Panc1 (cell line): ENCODE measurements around the gene AOAH.

Source experiments
- SIN3A ChIP-seq: IDR thresholded peaks from 2 replicates; pipeline ENCODE4 v1.6.1; 2012; ENCODE audit warnings: low read depth, mild to moderate bottlenecking, low read length, moderate library complexity, borderline replicate concordance; ENCODE audit not compliant: insufficient read depth
- TCF7L2 ChIP-seq: IDR thresholded peaks from 2 replicates; pipeline ENCODE4 v1.6.1; 2011; ENCODE audit warnings: mild to moderate bottlenecking, low read depth, low read length, inconsistent platforms
- TF ChIP-seq, protein P1 (sequence below): fragments of 450-650 bp; IDR thresholded peaks from 2 replicates; pipeline ENCODE4 v1.5.1; 2017; ENCODE audit warnings: mild to moderate bottlenecking

GRCh38 chr7:36652431-36652830, 71.9 kb downstream of the AOAH start:
- TF ChIP-seq, protein P1, sequence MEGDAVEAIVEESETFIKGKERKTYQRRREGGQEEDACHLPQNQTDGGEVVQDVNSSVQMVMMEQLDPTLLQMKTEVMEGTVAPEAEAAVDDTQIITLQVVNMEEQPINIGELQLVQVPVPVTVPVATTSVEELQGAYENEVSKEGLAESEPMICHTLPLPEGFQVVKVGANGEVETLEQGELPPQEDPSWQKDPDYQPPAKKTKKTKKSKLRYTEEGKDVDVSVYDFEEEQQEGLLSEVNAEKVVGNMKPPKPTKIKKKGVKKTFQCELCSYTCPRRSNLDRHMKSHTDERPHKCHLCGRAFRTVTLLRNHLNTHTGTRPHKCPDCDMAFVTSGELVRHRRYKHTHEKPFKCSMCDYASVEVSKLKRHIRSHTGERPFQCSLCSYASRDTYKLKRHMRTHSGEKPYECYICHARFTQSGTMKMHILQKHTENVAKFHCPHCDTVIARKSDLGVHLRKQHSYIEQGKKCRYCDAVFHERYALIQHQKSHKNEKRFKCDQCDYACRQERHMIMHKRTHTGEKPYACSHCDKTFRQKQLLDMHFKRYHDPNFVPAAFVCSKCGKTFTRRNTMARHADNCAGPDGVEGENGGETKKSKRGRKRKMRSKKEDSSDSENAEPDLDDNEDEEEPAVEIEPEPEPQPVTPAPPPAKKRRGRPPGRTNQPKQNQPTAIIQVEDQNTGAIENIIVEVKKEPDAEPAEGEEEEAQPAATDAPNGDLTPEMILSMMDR, result no peak
- TF ChIP-seq SIN3A (no peak), TCF7L2 (no peak)
